HG02884 (cell line): Measurements from ENCODE around the gene SEMA3E.

Experiments
- ATAC-seq: cut with Tn5 transposase; IDR thresholded peaks from one replicate; pipeline ENCODE4 v1.9.1; 2021; ENCODE audit warnings: mild to moderate bottlenecking, moderate library complexity; ENCODE audit not compliant: unreplicated experiment

Gene SEMA3E

DNA sequence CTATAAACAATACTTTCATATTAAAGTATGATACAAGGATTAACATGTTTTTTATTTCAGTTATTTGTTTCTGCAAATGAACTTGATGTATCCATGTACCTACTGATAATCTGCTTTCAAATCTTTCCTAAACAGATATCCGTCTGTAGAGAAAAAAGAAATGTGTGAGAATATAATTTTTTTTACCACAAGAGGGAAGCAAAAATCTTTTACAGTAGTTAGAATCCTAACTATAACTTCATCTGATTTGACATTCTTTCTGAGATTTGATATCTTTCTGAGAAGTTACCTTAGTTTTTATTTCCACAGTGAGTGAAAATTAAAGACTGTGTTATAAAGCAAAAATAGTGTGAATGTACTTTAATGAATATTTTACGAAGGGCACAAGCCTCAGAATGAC lies 282.3 kb downstream of the SEMA3E start:
- ATAC-seq = no peak

DNA sequence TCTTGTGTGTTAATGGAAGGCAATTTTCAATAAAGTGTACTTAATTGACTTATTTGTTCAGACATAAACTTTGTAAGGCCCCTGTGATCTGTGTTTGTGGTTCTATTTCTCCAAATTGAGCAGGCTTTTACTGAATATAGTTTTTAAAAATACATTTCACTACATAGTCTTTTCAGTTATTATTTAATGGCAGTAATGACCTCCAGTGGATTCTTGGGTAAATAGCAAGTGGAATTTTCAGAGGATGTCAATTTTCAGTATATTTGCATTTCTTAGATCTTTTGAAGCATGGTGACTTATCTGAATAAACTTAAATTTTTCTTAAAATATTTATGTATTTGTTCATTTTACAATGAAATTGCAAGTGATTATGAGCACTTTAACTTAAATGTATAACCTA lies 283.2 kb downstream of the SEMA3E start:
- ATAC-seq = no peak

DNA sequence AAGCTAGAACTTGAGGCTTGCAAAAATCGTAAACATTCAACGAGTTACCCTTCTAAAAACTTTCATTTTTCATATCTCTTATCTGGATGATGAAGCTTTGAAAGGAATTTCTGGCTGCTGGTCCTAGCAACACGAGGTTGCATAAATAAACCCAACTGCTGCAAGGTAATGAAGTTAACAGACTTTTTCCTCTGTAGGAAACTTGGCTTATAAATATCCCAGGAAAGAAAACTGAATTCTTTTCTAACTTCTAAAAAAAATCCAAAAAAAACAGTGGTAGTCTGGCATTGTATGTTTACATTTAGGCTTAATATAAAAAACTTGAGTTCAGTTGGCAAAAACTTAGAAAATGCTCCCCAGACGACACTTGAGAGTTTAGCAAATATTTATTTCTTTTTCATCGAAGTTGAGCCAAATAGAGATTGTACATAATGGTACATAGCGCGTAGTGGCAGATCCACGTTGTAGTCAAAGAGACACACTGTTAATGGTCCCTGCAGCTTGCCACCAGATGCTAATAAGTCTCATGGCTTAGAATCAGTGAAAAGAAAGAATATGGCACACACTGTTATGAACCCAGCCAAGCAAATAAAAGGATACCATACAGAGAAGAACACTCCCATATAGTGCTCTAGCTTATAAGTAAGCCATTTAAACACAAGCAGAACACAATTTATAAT lies 285.9 kb downstream of the SEMA3E start:
- ATAC-seq = no peak

DNA sequence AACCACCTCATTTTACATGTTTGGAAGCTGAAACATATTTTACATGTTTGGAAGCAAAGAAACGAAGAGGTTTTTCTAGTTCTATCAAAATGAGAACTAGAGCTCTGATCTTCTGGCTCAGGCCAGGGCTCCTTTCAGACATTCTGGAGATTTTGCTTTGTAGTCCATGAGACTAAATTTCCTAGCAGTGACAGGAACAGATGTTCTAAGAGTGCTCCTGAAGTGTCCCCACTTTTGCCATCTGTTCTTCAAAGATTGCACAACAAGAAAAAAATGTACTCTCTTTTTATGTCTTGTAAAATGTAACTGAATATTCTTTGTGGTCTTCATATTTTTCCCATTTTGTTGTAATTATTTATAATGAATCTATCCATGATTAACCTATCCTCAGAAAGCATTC lies 289.8 kb downstream of the SEMA3E start:
- no peak for ATAC-seq

DNA sequence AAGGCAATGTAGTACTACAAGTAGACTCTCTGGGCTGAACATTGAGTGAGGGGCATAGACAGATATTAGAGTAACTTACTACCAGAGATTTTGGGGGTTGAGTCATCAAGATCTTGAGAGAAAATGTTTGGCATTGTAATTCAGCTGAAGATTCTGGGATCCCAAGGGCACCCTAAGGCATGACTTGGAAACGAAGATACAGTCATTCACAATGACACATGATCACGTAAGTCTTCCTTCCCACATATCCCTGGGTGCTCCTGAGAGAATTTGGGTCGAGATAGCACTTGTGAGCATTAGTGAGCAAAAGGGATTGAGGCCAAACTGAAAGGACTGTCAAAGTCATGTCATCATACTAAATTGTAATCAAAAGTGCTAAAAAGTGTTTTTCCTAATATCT lies 293.8 kb downstream of the SEMA3E start:
- ATAC-seq = no peak

DNA sequence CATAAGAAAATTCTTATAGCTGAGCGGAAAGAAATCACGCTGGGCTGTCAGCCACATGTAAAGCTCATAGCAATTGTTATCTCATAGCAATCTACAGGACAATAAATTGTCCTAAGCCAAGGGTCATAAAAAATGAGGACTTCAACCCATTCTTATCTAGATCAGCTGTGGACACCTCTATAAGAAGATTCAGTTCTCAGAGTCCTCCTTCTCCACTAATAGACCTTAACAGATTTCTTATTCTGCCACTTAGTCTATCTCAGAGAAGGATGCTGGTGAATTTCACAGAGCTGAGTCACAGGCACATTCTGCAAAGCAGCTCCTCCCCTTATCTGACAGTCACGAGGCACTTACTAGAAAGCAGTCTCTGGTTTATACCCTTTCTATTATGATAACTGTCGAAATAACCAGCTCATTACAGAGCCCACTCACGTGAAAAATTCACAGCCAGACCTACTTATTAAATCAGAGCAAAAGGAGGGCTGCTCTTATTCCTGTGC lies 300.9 kb downstream of the SEMA3E start:
- no peak for ATAC-seq

DNA sequence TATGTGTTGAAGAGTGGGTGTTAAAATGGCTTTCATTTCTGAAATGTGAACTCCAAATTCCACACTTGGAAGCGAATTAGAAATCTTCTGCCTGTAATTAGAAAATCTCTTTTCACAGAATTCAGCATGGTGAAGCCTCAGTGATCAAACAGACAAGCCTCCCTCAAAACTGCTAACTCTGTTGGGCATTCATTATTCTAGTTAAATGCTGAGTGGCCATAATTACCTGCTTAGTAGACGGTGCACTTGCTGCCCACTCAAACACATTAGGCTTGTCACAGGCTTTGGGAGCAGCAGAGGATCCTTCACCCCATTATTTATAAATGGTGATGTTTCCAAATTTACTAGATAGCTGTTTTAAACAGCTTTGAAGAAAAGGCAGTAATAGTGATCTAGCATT lies 309.0 kb downstream of the SEMA3E start:
- no peak for ATAC-seq

DNA sequence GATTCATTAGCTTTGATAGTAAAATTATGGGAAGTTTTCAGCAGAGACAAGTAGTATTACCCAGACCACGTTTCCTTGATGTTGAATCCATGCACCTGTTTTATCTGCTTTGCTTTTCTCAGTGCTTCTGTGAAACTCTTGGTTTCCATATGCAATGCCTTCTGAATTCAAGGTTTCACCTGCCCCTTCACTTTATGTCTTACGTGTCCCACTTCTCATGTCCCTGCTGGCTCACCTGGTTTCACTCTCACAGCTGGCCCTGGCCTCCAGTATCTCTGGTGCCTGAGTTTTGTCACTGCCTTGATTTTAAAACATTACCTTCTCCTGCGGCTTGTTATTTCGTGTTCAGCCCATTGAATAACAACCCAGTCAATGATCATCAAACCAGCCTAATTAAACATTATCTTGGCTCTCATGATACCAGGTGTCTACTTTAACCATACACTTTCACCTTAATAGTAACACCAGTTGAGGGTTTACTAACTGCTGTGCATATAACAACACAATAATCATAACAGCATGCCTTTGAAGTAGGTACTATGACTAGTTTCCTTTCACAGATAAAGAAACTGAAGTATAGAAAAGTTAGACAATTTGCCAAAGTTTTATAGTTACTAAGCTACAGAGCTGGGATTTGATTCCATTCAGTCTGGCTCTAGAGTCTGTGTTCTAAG lies 310.5 kb downstream of the SEMA3E start:
- ATAC-seq = no peak

DNA sequence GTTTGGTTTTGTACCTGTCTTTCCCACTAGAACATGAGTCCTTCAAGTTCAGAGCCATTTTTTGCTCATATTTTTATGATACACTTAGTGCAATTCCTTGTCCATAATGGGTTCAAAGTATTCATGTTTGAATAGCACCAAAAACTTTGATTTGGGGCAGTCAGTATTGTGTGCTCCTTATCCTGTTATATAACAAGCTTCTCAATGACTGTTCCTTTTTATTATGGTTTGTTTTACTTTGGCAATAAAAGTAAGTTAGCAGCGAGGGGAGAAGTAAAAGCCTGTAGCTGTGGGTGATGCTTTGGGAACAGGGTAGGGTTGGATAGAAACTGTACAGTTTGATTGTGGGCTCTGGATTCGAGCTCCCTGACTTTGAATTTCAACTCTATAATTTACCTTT lies 311.9 kb downstream of the SEMA3E start:
- ATAC-seq = no peak

DNA sequence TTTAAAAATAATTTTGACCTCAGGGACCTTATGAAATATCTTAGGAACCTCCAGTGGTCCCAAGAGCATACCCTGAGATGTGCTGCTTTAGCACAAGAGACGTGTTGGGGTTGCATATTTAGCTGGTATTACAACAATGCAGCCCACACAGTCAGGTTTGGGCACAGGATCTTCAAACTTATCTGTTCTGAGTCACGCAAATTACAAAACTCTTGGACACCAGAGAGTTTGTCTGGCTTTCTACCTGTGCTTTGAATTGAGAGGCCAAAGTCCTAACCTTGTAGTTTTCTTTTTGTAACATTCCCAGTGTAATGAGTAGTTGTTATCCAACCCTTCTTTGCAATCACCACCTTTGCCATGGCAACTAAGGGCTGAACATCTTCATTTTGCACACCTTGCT lies 322.7 kb downstream of the SEMA3E start:
- no peak for ATAC-seq

DNA sequence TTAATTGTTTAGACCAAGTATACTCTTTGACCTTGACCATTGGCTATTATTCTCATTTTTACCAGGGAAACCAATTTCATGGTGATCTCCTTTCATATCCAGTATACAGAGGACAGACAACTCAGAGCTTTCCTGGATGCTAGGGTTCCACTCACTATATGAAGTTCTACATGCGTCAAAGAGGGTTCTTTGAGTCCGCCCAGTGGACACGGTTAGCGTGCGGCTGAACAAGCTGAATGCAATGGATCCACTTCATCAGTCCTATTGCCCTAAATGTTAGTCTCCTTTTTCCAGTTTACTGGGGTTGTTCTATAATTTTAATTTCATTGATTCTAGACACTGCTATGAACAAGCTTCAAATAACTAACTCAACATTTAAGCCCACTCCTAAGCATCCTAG lies 323.9 kb downstream of the SEMA3E start:
- ATAC-seq = no peak

DNA sequence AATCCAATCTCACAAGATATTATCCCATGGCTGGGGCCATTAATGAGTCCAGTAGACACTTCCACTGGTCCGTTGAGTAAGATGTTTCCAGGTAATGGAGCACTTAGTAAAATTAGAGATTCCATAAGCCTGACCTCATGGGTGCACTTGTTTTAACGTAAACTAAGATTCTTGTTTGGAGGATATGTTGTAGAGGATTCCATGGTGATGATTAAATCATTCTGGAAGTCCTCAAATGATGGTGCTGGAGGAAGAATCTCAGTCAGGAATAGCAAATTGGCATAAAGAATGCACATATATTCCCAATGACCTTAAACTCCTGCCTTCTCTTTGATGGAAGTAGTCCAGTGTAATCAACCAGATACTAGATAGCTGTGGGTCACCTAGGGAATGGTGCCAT lies 324.3 kb downstream of the SEMA3E start:
- ATAC-seq = no peak

DNA sequence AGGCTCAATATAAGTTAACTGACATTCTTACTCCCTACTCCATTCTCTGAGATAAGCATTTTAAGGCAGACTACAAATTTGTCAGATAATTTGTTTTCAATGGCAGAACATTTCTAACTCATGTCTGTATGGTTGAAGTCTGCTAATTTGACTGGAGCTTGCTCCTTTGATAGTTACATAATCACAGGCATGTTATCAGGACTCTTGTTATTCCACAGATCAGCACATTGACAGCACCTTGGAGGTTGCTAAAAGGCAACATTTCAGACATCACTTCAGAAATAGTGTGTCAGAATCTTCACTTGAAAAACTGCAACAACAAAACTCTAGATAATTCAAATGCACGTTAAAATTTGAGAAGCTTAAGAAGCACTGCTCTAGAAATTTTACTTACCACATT lies 327.9 kb downstream of the SEMA3E start:
- ATAC-seq = no peak

DNA sequence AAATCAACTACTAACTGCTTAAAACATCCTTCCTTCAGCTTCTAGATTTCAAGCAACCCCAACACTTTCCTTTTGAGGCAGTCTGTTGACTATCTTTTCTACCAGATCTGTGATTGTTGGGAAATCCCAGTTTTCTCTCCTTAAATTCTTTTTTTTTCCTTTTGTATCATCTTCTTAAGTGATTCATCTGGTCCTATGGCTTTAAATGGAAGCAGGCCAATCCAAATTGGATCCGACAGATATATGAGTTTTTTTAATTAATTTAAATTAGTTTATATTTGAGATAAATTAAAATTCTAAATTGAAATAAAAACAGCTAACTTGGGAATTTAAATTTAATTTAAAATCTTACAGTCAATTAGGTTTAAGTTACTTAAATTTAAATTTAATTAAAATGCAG lies 335.0 kb downstream of the SEMA3E start:
- no peak for ATAC-seq
